Measurements from ENCODE around the gene FNDC1.

DNA sequence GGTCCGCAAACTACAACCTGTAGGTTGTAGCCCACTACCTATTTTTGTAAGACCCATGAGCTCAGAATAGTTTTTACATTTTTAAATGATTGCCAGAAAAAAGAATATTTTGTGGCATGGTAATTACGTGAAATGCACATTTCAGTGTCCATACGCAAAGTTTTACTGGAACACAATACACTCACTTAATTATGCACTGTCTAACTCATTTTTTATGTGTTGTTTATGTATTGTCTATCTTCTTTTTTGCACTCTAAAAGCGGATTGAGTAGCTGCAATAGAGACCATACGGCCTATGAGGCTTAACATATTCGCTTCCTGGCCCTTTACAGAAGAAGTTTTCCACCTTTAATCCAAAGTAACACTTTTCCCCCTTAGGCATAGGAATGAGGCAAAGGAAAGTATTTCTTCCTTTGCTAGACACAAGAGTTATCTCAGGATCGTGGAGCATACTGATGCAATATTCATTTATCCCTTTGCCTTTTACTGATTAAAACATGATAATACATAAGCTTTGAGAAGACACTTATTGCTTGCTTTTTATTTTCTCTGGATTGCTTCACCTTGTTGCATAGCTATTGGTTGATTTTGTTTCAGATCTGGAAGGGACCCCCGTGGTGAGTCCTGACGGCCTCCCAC is 69.8 kb downstream of the FNDC1 start:
- TF ChIP-seq POLR2A (IDR thresholded peaks at IDR 0.05) = no peak
- TF ChIP-seq, protein P1, sequence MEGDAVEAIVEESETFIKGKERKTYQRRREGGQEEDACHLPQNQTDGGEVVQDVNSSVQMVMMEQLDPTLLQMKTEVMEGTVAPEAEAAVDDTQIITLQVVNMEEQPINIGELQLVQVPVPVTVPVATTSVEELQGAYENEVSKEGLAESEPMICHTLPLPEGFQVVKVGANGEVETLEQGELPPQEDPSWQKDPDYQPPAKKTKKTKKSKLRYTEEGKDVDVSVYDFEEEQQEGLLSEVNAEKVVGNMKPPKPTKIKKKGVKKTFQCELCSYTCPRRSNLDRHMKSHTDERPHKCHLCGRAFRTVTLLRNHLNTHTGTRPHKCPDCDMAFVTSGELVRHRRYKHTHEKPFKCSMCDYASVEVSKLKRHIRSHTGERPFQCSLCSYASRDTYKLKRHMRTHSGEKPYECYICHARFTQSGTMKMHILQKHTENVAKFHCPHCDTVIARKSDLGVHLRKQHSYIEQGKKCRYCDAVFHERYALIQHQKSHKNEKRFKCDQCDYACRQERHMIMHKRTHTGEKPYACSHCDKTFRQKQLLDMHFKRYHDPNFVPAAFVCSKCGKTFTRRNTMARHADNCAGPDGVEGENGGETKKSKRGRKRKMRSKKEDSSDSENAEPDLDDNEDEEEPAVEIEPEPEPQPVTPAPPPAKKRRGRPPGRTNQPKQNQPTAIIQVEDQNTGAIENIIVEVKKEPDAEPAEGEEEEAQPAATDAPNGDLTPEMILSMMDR (IDR thresholded peaks at IDR 0.05) = no peak
